ENCODE data around the gene MAGEA12. TPM values are rescaled to one million over a fixed set of nuclear protein-coding genes. Genes with fewer than 3 reads are reported as not detected.
"Not testable (repeated sequence)": the region's sequence is repeated elsewhere in the genome, so short reads cannot be mapped to it uniquely, and the experiment has no call there.

MAGEA12 gene, protein sequence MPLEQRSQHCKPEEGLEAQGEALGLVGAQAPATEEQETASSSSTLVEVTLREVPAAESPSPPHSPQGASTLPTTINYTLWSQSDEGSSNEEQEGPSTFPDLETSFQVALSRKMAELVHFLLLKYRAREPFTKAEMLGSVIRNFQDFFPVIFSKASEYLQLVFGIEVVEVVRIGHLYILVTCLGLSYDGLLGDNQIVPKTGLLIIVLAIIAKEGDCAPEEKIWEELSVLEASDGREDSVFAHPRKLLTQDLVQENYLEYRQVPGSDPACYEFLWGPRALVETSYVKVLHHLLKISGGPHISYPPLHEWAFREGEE
- not detected in 2 replicates for total RNA-seq (2014; rRNA removed; shearing (Covaris generic); ENCODE audit: low replicate concordance)

- H3K36me3 ChIP-seq = no peaks in the 10 kb centered on the region
- DNase-seq = no peak
- H3K27me3 ChIP-seq = no peaks in the 10 kb centered on the region
- H3K9me3 ChIP-seq = no peaks in the 10 kb centered on the region
- no peak within 1 kb of the TSS for H3K4me3 ChIP-seq
Observed at GRCh38 chrX:152733261-152733975, at the start of gene MAGEA12, which contains the start of gene CSAG1. Gene MAGEA12 (plus strand): TSS chrX:152733757. CDS start chrX:152736162, 2,405 bp downstream. Gene CSAG1 (minus strand): TSS chrX:152733721. CDS start chrX:152732460, 1,261 bp downstream.

DNA sequence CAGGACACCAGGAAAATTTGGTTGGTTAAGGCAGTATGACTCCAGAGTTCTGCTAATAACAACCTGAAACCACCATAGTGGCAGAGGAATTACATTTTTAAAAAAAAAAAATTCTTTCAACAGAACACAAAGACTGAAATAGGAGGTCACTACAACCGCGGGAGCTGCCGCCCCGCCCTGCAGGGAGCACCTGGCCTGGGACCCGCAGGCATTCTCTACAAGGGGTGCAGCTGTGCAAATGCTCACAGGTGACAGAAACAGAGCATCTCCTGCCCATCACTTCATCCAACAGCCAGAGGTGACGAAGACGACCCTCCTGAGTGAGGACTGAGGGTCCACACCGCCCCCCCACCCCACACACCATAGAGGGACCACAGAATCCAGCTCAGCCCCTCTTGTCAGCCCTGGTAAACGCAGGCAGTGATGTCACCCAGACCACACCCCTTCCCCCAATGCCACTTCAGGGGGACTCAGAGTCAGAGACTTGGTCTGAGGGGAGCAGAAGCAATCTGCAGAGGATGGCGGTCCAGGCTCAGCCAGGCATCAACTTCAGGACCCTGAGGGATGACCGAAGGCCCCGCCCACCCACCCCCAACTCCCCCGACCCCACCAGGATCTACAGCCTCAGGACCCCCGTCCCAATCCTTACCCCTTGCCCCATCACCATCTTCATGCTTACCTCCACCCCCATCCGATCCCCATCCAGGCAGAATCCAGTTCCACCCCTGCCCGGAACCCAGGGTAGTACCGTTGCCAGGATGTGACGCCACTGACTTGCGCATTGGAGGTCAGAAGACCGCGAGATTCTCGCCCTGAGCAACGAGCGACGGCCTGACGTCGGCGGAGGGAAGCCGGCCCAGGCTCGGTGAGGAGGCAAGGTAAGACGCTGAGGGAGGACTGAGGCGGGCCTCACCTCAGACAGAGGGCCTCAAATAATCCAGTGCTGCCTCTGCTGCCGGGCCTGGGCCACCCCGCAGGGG, 35.3 kb upstream of the MAGEA12 start, which contains the start of gene MAGEA3:
TSS of gene MAGEA3 (plus strand) at position 843 of the 980 bp plus-strand sequence. CDS start 2,039 bp downstream, outside the sequence.
- DNase-seq, H3K9me3 ChIP-seq, H3K4me3 ChIP-seq, H3K27me3 ChIP-seq, H3K36me3 ChIP-seq: not testable (repeated sequence)

DNA sequence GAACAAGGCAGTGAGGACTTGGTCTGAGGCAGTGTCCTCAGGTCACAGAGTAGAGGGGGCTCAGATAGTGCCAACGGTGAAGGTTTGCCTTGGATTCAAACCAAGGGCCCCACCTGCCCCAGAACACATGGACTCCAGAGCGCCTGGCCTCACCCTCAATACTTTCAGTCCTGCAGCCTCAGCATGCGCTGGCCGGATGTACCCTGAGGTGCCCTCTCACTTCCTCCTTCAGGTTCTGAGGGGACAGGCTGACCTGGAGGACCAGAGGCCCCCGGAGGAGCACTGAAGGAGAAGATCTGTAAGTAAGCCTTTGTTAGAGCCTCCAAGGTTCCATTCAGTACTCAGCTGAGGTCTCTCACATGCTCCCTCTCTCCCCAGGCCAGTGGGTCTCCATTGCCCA, 33.2 kb upstream of the MAGEA12 start:
- not testable (repeated sequence) for H3K9me3 ChIP-seq, DNase-seq, H3K4me3 ChIP-seq, H3K27me3 ChIP-seq, H3K36me3 ChIP-seq

DNA sequence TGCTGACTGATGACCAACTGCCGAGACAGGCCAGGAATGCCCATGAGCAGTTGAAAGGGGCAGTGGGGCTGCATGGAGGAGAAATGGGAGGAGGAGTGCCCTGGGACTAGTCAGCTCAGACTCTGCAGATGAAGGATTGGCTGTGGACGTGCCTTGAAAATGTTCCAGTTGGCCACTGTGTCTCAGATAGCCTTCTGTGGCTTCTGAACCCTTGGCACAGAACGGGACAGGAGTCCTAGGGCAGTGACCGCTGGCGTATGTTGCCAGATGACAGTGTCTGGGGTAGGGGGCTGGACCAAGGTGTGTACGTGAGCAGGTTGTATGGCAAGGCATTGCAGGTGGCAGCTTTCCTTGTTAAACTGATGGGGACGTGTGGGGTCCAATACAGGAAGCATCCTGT, 27.1 kb upstream of the MAGEA12 start:
- DNase-seq, H3K9me3 ChIP-seq, H3K36me3 ChIP-seq, H3K4me3 ChIP-seq, H3K27me3 ChIP-seq: not testable (repeated sequence)

DNA sequence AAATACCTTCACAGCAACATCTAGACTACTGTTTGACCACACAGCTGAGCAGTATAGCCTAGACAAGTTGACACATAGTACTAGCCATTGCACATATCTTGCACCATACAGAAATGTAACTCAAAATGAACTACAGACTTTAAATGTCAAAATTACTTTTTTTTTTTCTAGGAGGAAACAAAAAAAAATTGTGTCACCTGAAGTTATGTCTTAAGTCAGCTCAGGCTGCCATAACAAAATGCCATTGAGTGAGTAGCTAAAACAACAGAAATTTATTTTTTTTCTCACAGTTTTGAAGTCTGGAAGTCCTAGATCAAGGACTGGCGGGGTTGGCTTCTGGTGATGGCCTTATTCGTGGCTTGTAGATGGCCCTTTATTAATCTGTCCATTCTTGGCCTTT, 24.4 kb upstream of the MAGEA12 start, which contains the start of gene CSAG2:
TSS of gene CSAG2 (minus strand) at position 101 of the 400 bp plus-strand sequence. CDS start 161 bp downstream, outside the sequence.
- H3K9me3 ChIP-seq, DNase-seq, H3K4me3 ChIP-seq, H3K36me3 ChIP-seq, H3K27me3 ChIP-seq: not testable (repeated sequence)

DNA sequence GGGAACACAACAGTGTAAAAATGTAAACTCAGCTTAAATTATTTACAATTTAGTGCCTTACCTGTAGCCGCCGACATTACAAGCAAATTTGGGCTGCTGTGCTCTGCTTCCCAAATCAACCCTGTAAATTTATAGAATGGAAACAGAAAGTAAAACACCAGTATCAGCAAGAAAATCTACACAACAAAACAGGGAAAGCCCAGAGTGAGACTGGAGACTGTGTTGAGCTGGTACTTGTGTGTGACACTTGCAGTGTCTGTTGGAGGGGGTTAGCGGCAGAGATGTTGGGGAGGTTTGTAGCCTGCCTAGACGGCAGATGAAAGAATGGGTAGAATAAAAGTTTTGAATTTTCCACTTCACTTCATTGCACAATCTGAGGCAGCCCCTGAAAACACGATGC, 20.4 kb upstream of the MAGEA12 start:
- DNase-seq, H3K36me3 ChIP-seq: not testable (repeated sequence)

GRCh38 chrX:152713815-152714787, 19.5 kb upstream of the MAGEA12 start, which contains the start of gene MAGEA2B:
Gene MAGEA2B (plus strand): TSS chrX:152714628. CDS start chrX:152717107, 2,479 bp downstream.
- not testable (repeated sequence) for H3K36me3 ChIP-seq, H3K4me3 ChIP-seq, H3K27me3 ChIP-seq, DNase-seq, H3K9me3 ChIP-seq

More for the DNA sequence above, 20.4 kb upstream of the MAGEA12 start:
- H3K27me3 ChIP-seq, H3K9me3 ChIP-seq, H3K4me3 ChIP-seq: not testable (repeated sequence)

GRCh38 chrX:152725409-152725808, 8.1 kb upstream of the MAGEA12 start:
- no peak for DNase-seq
- Histone ChIP-seq H3K36me3 (no peaks in the 10 kb centered on the region), H3K4me3 (no peak overlapping the region), H3K27me3 (no peaks in the 10 kb centered on the region), H3K9me3 (no peaks in the 10 kb centered on the region)

DNA sequence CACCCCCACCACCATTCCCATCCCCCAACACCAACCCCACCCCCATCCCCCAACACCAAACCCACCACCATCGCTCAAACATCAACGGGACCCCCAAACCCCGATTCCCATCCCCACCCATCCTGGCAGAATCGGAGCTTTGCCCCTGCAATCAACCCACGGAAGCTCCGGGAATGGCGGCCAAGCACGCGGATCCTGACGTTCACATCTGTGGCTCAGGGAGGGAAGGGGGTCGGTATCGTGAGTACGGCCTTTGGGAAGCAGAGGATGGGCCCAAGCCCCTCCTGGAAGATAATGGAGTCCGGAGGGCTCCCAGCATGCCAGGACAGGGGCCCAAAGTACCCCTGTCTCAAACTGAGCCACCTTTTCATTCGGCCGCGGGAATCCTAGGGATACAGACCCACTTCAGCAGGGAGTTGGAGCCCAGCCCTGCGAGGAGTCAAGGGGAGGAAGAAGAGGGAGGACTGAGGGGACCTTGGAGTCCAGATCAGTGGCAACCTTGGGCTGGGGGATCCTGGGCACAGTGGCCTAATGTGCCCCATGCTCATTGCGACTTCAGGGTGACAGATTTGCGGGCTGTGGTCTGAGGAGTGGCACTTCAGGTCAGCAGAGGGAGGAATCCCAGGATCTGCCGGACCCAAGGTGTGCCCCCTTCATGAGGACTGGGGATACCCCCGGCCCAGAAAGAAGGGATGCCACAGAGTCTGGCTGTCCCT, 744 bp downstream of the MAGEA12 start:
- DNase-seq, H3K27me3 ChIP-seq, H3K9me3 ChIP-seq, H3K36me3 ChIP-seq, H3K4me3 ChIP-seq: not testable (repeated sequence)

GRCh38 chrX:152735101-152735500, 1.5 kb downstream of the MAGEA12 start:
- no peak for DNase-seq
- no peaks in the 10 kb centered on the region for H3K9me3 ChIP-seq
- H3K27me3 ChIP-seq = no peaks in the 10 kb centered on the region
- H3K36me3 ChIP-seq = no peaks in the 10 kb centered on the region
- H3K4me3 ChIP-seq = no peak overlapping the region

DNA sequence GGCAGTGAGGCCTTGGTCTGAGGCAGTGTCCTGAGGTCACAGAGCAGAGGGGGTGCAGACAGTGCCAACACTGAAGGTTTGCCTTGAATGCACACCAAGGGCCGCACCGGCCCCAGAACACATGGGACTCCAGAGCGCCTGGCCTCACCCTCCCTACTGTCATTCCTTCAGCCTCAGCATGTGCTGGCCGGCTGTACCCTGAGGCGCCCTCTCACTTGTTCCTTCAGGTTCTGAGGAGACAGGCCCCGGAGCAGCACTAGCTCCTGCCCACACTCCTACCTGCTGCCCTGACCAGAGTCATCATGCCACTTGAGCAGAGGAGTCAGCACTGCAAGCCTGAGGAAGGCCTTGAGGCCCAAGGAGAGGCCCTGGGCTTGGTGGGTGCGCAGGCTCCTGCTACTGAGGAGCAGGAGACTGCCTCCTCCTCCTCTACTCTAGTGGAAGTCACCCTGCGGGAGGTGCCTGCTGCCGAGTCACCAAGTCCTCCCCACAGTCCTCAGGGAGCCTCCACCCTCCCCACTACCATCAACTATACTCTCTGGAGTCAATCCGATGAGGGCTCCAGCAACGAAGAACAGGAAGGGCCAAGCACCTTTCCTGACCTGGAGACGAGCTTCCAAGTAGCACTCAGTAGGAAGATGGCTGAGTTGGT, 2.4 kb downstream of the MAGEA12 start:
- H3K9me3 ChIP-seq = no peaks in the 10 kb centered on the region
- H3K4me3 ChIP-seq = no peak overlapping the region
- DNase-seq = no peak

GRCh38 chrX:152736528-152736927, 3.0 kb downstream of the MAGEA12 start:
- H3K4me3 ChIP-seq, H3K36me3 ChIP-seq, H3K27me3 ChIP-seq, H3K9me3 ChIP-seq, DNase-seq: not testable (repeated sequence)

More for the DNA sequence above, 2.4 kb downstream of the MAGEA12 start:
- Histone ChIP-seq H3K36me3 (no peaks in the 10 kb centered on the region), H3K27me3 (no peaks in the 10 kb centered on the region)

DNA sequence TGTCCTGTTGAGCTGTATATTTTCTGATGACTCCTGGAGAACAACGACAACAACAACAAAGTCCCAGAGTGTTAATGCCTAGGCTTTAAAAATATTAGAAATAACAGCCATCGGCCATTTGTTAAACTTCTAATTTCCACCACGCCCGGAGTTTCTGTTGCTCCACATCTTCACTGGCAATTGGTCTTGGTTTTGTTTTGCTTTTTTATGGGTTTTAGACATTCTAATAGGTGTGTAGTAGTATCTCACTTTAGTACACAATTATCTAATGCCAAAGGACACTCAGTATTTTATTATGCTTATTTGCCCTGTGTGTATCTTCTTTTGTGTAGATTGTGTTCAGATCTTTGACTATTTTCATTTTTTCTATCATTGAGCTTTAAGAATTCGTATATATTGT, 5.0 kb downstream of the MAGEA12 start:
- no peaks in the 10 kb centered on the region for H3K9me3 ChIP-seq
- H3K36me3 ChIP-seq = no peaks in the 10 kb centered on the region
- no peaks in the 10 kb centered on the region for H3K27me3 ChIP-seq
- H3K4me3 ChIP-seq = no peak overlapping the region
- no peak for DNase-seq
